ENCODE measurements around the gene MAML2. TPM values are rescaled to one million over a fixed set of nuclear protein-coding genes. Genes with fewer than 3 reads are reported as not detected.

Gene MAML2
- polyA plus RNA-seq, 1 of the 3 experiments (the other 2 are of a cell fraction) = 20.1 TPM

DNA sequence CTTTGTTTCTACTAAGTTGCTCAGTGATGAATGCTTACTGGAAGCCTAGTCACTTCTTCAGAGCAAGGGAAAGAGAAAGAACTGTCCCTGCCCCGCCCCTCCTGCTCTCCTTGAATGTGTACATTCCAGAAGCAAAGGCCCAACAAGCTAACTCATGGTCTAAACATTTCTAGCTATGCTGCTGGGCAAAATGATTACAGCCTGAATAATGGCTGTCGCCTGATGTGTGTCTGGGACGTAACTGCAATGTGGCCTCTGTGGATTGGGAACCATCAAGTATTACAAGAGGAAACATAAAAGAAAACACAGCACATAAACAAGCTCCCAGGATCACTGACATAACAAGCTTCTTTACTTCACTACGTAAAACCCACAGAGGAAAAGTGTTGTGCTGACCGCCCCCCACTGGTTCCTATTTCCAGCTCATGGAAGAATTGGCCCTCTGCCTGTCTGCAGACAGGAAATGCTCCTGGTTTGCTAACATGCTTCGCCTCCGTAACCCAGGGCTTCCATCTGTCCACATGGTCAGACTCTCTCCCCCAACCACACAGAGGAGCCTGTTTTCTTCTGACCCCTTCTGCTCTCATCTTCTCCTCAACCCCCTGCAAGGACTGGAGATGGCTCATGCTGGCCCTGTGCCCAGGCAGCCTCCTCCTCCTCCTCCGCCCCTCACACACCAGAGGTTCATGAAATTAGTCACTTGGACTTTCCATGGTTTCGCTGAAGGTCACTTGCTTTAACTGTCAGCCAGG is 187.2 kb downstream of the MAML2 start (continued):
- TF ChIP-seq FOXJ3 (CRISPR knock-in tag; IDR thresholded peaks at IDR 0.05) (no peak), TEAD4 (IDR thresholded peaks at IDR 0.05; ENCODE audit: borderline replicate concordance, insufficient read depth) (peak; percentile 77), SIN3A (IDR thresholded peaks at IDR 0.05; ENCODE audit: borderline replicate concordance, low read depth, low read length) (0 out of 2 replicates have a peak, but pooled peaks have one; percentile 21), GATA2 (CRISPR knock-in tag; IDR thresholded peaks at IDR 0.05) (no peak), TAF1 (IDR thresholded peaks at IDR 0.05; ENCODE audit: borderline replicate concordance, low read depth, low read length) (peak; percentile 23; the same call in 1 of the 2 replicates), ELF1 (IDR thresholded peaks at IDR 0.05) (no peak; the same call in 1 of the 2 replicates), RCOR1 (IDR thresholded peaks at IDR 0.05; ENCODE audit: low read length) (no peak), POLR2AphosphoS5 (IDR thresholded peaks at IDR 0.05; ENCODE audit: low read depth, low read length) (peak; percentile 71), RXRA (IDR thresholded peaks at IDR 0.05; ENCODE audit: borderline replicate concordance, low read depth) (peak; percentile 92), GABPA (IDR thresholded peaks at IDR 0.05; ENCODE audit: low read depth) (no peak), SMC3 (IDR thresholded peaks at IDR 0.05; ENCODE audit: low read depth, low read length) (peak; percentile 12; the same call in 1 of the 2 replicates), CHD2 (IDR thresholded peaks at IDR 0.05; ENCODE audit: low read length, partially characterized antibody) (no peak), FOXM1 (IDR thresholded peaks at IDR 0.05; ENCODE audit: low read depth) (peak; percentile 62; the same call in 1 of the 2 replicates), EZH2phosphoT487 (IDR thresholded peaks at IDR 0.05; ENCODE audit: borderline replicate concordance, low read depth) (no peak), RFX5 (IDR thresholded peaks at IDR 0.05; ENCODE audit: low read length) (no peak)
- TF ChIP-seq, protein P1, sequence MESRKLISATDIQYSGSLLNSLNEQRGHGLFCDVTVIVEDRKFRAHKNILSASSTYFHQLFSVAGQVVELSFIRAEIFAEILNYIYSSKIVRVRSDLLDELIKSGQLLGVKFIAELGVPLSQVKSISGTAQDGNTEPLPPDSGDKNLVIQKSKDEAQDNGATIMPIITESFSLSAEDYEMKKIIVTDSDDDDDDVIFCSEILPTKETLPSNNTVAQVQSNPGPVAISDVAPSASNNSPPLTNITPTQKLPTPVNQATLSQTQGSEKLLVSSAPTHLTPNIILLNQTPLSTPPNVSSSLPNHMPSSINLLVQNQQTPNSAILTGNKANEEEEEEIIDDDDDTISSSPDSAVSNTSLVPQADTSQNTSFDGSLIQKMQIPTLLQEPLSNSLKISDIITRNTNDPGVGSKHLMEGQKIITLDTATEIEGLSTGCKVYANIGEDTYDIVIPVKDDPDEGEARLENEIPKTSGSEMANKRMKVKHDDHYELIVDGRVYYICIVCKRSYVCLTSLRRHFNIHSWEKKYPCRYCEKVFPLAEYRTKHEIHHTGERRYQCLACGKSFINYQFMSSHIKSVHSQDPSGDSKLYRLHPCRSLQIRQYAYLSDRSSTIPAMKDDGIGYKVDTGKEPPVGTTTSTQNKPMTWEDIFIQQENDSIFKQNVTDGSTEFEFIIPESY (IDR thresholded peaks at IDR 0.05; ENCODE audit: borderline replicate concordance, low read depth) = peak; percentile 75; the same call in 1 of the 2 replicates
- TF ChIP-seq, protein P2, sequence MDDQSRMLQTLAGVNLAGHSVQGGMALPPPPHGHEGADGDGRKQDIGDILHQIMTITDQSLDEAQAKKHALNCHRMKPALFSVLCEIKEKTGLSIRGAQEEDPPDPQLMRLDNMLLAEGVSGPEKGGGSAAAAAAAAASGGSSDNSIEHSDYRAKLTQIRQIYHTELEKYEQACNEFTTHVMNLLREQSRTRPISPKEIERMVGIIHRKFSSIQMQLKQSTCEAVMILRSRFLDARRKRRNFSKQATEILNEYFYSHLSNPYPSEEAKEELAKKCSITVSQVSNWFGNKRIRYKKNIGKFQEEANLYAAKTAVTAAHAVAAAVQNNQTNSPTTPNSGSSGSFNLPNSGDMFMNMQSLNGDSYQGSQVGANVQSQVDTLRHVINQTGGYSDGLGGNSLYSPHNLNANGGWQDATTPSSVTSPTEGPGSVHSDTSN (IDR thresholded peaks at IDR 0.05) = peak; percentile 77
- TF ChIP-seq, protein P3, sequence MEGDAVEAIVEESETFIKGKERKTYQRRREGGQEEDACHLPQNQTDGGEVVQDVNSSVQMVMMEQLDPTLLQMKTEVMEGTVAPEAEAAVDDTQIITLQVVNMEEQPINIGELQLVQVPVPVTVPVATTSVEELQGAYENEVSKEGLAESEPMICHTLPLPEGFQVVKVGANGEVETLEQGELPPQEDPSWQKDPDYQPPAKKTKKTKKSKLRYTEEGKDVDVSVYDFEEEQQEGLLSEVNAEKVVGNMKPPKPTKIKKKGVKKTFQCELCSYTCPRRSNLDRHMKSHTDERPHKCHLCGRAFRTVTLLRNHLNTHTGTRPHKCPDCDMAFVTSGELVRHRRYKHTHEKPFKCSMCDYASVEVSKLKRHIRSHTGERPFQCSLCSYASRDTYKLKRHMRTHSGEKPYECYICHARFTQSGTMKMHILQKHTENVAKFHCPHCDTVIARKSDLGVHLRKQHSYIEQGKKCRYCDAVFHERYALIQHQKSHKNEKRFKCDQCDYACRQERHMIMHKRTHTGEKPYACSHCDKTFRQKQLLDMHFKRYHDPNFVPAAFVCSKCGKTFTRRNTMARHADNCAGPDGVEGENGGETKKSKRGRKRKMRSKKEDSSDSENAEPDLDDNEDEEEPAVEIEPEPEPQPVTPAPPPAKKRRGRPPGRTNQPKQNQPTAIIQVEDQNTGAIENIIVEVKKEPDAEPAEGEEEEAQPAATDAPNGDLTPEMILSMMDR (IDR thresholded peaks at IDR 0.05) = peak; percentile 56
- TF ChIP-seq, protein P4, sequence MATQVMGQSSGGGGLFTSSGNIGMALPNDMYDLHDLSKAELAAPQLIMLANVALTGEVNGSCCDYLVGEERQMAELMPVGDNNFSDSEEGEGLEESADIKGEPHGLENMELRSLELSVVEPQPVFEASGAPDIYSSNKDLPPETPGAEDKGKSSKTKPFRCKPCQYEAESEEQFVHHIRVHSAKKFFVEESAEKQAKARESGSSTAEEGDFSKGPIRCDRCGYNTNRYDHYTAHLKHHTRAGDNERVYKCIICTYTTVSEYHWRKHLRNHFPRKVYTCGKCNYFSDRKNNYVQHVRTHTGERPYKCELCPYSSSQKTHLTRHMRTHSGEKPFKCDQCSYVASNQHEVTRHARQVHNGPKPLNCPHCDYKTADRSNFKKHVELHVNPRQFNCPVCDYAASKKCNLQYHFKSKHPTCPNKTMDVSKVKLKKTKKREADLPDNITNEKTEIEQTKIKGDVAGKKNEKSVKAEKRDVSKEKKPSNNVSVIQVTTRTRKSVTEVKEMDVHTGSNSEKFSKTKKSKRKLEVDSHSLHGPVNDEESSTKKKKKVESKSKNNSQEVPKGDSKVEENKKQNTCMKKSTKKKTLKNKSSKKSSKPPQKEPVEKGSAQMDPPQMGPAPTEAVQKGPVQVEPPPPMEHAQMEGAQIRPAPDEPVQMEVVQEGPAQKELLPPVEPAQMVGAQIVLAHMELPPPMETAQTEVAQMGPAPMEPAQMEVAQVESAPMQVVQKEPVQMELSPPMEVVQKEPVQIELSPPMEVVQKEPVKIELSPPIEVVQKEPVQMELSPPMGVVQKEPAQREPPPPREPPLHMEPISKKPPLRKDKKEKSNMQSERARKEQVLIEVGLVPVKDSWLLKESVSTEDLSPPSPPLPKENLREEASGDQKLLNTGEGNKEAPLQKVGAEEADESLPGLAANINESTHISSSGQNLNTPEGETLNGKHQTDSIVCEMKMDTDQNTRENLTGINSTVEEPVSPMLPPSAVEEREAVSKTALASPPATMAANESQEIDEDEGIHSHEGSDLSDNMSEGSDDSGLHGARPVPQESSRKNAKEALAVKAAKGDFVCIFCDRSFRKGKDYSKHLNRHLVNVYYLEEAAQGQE (IDR thresholded peaks at IDR 0.05; ENCODE audit: low read depth, low read length) = no peak

Measured in SK-N-SH (cell line).